NCI-H1092 (cell line): ENCODE results near the gene CCR5AS.

Source experiments
- DNase-seq: peaks from one replicate; lab custom pipeline; 2025; lab: John Stamatoyannopoulos, UW

Gene CCR5AS

DNA sequence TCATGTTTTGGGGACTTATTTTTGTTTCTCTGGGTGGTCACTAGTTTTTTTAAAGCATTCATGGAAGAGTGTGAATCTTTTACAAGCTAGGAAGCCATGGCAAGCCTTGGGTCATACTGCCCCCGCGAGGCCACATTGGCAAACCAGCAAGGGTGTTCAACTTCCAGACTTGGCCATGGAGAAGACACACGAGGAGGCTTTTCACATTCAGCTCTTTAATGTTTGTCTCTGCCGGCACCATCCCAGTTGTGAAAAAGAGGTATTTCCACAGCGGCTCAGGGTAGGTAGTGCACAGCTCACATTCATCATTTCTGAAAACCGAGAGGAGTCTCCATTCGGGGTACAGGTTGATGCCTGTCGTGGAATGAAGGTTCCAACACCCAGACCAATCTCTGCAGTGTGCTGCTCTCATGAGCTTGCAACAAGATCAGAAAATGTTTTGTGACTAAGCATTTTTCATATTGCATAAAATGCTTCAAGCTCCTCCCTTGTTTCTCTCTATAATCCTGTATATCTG, 28.4 kb downstream of the CCR5AS start:
- no peak for DNase-seq

GRCh38 chr3:46375814-46376213, 31.1 kb downstream of the CCR5AS start:
- no peak for DNase-seq

- no peak for DNase-seq
Observed at GRCh38 chr3:46375218-46375617, 31.6 kb downstream of the CCR5AS start.

- DNase-seq: no peak
Observed at GRCh38 chr3:46374755-46375154, 32.1 kb downstream of the CCR5AS start.

DNA sequence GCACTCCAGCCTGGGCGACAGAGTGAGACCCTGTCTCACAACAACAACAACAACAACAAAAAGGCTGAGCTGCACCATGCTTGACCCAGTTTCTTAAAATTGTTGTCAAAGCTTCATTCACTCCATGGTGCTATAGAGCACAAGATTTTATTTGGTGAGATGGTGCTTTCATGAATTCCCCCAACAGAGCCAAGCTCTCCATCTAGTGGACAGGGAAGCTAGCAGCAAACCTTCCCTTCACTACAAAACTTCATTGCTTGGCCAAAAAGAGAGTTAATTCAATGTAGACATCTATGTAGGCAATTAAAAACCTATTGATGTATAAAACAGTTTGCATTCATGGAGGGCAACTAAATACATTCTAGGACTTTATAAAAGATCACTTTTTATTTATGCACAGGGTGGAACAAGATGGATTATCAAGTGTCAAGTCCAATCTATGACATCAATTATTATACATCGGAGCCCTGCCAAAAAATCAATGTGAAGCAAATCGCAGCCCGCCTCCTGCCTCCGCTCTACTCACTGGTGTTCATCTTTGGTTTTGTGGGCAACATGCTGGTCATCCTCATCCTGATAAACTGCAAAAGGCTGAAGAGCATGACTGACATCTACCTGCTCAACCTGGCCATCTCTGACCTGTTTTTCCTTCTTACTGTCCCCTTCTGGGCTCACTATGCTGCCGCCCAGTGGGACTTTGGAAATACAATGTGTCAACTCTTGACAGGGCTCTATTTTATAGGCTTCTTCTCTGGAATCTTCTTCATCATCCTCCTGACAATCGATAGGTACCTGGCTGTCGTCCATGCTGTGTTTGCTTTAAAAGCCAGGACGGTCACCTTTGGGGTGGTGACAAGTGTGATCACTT, 34.1 kb downstream of the CCR5AS start:
- no peak for DNase-seq

DNA sequence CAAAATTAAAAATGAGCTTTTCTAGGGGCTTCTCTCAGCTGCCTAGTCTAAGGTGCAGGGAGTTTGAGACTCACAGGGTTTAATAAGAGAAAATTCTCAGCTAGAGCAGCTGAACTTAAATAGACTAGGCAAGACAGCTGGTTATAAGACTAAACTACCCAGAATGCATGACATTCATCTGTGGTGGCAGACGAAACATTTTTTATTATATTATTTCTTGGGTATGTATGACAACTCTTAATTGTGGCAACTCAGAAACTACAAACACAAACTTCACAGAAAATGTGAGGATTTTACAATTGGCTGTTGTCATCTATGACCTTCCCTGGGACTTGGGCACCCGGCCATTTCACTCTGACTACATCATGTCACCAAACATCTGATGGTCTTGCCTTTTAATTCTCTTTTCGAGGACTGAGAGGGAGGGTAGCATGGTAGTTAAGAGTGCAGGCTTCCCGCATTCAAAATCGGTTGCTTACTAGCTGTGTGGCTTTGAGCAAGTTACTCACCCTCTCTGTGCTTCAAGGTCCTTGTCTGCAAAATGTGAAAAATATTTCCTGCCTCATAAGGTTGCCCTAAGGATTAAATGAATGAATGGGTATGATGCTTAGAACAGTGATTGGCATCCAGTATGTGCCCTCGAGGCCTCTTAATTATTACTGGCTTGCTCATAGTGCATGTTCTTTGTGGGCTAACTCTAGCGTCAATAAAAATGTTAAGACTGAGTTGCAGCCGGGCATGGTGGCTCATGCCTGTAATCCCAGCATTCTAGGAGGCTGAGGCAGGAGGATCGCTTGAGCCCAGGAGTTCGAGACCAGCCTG, 35.1 kb downstream of the CCR5AS start:
- no peak for DNase-seq

- no peak for DNase-seq
Observed at GRCh38 chr3:46370839-46371518, 35.9 kb downstream of the CCR5AS start, which contains the start of gene CCR5. Gene CCR5 (plus strand): TSS chr3:46370946. CDS start chr3:46372903, 1,957 bp downstream.

GRCh38 chr3:46369675-46370132, 37.2 kb downstream of the CCR5AS start:
- DNase-seq: no peak

GRCh38 chr3:46369151-46369550, 37.7 kb downstream of the CCR5AS start:
- no peak for DNase-seq

DNA sequence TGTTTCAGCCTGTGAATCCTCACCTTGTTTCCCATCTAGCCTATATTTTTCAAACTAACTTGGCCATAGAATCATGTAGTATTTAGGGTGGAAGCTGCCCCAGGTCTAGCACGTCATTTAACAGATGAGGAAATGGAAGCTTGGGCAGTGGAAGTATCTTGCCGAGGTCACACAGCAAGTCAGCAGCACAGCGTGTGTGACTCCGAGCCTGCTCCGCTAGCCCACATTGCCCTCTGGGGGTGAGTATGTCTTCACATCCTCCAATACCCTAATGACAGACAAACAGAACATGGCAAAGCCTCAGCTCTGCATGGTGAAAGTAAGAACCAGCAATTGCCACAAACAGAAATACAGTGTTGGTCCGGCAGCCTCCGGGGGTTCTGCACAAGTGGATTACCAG, 38.3 kb downstream of the CCR5AS start:
- DNase-seq: no peak

DNA sequence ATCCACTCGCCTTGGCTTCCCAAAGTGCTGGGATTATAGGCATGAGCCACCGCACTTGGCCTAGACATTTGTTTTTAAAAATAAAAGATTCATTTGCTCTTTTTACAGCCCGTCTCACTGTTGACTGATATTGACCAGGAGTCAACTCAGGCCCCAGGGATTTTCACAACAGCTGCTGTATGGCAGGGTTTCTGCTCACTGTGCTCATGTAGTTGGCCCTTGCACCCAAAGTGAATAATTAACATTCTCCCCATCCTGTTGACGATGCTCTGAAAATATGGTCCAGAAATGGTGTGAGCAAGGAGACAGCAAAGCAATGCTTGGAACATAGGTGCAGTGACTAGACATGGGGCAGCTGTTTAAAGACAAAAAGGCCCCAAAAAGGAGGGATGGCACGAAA, 39.1 kb downstream of the CCR5AS start:
- no peak for DNase-seq

- DNase-seq: no peak
Observed at GRCh38 chr3:46365737-46366524, 40.9 kb downstream of the CCR5AS start.

DNA sequence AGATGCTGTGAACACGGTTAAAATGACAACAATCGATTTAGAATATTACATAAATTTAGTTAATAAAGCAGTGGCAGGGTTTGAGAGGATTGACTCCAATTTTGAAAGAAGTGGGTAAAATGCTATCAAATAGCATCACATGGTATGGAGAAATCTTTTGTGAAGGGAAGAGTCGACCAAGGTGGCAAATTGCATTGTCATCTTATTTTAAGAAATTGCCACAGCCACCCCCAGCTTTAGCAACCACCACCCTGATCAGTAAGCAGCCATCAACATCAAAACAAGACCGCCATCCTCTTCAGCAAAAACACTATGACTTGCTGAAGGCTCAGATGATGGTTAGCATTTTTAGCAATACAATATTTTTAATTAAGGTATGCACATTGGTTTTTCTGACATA, 41.8 kb downstream of the CCR5AS start:
- DNase-seq: no peak

GRCh38 chr3:46361408-46362283, 45.2 kb downstream of the CCR5AS start:
- DNase-seq: no peak

DNA sequence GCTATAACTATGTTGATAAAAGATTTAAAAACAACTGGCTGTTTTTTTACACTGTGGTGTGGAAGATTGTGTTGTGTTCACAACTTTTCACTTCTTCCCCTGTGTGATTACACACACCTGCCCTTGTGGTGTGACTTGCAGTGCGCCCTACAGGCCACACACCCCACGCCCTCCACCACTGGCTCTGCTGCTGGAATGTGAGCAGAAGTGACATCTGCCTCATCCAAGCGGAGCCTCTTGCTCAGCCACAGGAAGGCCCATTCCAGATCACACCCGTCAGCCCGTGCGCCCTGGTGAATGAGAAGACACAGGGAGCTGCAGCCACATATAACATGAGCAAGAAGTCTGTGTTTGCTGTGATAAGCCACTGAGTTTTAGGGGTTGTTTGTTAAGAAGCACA, 46.0 kb downstream of the CCR5AS start:
- no peak for DNase-seq

DNA sequence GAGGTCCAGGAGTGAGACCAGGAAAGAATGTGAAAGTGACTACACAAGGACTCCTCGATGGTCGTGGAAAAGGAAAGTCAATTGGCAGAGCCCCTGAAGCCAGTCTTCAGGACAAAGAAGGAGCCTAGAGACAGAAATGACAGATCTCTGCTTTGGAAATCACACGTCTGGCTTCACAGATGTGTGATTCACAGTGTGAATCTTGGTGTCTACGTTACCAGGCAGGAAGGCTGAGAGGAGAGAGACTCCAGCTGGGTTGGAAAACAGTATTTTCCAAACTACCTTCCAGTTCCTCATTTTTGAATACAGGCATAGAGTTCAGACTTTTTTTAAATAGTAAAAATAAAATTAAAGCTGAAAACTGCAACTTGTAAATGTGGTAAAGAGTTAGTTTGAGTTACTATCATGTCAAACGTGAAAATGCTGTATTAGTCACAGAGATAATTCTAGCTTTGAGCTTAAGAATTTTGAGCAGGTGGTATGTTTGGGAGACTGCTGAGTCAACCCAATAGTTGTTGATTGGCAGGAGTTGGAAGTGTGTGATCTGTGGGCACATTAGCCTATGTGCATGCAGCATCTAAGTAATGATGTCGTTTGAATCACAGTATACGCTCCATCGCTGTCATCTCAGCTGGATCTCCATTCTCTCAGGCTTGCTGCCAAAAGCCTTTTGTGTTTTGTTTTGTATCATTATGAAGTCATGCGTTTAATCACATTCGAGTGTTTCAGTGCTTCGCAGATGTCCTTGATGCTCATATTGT, 47.0 kb downstream of the CCR5AS start:
- DNase-seq: peak; percentile 68

- no peak for DNase-seq
Observed at GRCh38 chr3:46358466-46358865, 48.4 kb downstream of the CCR5AS start.

- peak; percentile 56 for DNase-seq
Observed at GRCh38 chr3:46356909-46357308, 50.0 kb downstream of the CCR5AS start.

GRCh38 chr3:46356276-46356675, 50.6 kb downstream of the CCR5AS start:
- no peak for DNase-seq

GRCh38 chr3:46354984-46355383, 51.9 kb downstream of the CCR5AS start:
- DNase-seq: no peak
